MM.1S (cell line): Measurements from ENCODE around the gene ADARB2.

Experiments used
- DNase-seq: peaks from one replicate; pipeline ENCODE4 v3.0.0-alpha.2; 2015
- H2AFZ ChIP-seq: fragments of 300-600 bp; sonication (generic); 2 replicates; pipeline ENCODE4 v1.6.0; 2016; ENCODE audit warnings: antibody characterized with exemption, low read length
- H3F3A ChIP-seq: fragments of 300-600 bp; sonication (generic); 2 replicates; pipeline ENCODE4 v1.6.1; 2016; ENCODE audit warnings: mild to moderate bottlenecking, antibody characterized with exemption, low read length, moderate library complexity, mixed read lengths; ENCODE audit not compliant: insufficient read depth
- H3K27ac ChIP-seq: fragments of 300-600 bp; sonication (generic); 2 replicates; pipeline ENCODE4 v1.5.1; 2016; ENCODE audit warnings: mild to moderate bottlenecking, low read length
- H3K27me3 ChIP-seq: fragments of 300-600 bp; sonication (generic); replicated peaks from 2 replicates; pipeline ENCODE4 v1.6.0; 2016; ENCODE audit warnings: low read length; ENCODE audit not compliant: insufficient read depth
- H3K36me3 ChIP-seq: fragments of 300-600 bp; sonication (generic); replicated peaks from 2 replicates; pipeline ENCODE4 v1.6.1; 2016; ENCODE audit warnings: mild to moderate bottlenecking, low read length, mixed read lengths; ENCODE audit not compliant: insufficient read depth
- H3K4me1 ChIP-seq: fragments of 300-600 bp; sonication (generic); 2 replicates; pipeline ENCODE4 v1.6.1; 2016; ENCODE audit warnings: low read length, mixed read lengths
- H3K4me2 ChIP-seq: fragments of 300-600 bp; sonication (generic); 2 replicates; pipeline ENCODE4 v1.6.0; 2016; ENCODE audit warnings: low read depth, low read length
- H3K4me3 ChIP-seq: fragments of 300-600 bp; sonication (generic); 2 replicates; pipeline ENCODE4 v1.5.1; 2016; ENCODE audit warnings: low read length, mixed read lengths
- H3K79me2 ChIP-seq: fragments of 300-600 bp; sonication (generic); 2 replicates; pipeline ENCODE4 v1.6.1; 2016; ENCODE audit warnings: mixed run types, low read length, mixed read lengths
- H3K9ac ChIP-seq: fragments of 300-600 bp; sonication (generic); 2 replicates; pipeline ENCODE4 v1.6.1; 2016; ENCODE audit warnings: low read length, mixed read lengths
- H3K9me2 ChIP-seq: fragments of 300-600 bp; sonication (generic); replicated peaks from 2 replicates; pipeline ENCODE4 v1.6.1; 2016; ENCODE audit warnings: mild to moderate bottlenecking, low read length, mixed read lengths; ENCODE audit not compliant: insufficient read depth
- H3K9me3 ChIP-seq: fragments of 300-600 bp; sonication (generic); replicated peaks from 2 replicates; pipeline ENCODE4 v1.6.1; 2016; ENCODE audit warnings: mild to moderate bottlenecking, low read length, mixed read lengths; ENCODE audit not compliant: insufficient read depth
- H4K20me1 ChIP-seq: fragments of 300-600 bp; sonication (generic); 2 replicates; pipeline ENCODE4 v1.6.1; 2016; ENCODE audit warnings: mild to moderate bottlenecking, low read length, moderate library complexity, mixed read lengths; ENCODE audit not compliant: insufficient read depth
- CTCF ChIP-seq: fragments of 300-600 bp; sonication (generic); IDR thresholded peaks from 2 replicates; pipeline ENCODE4 v1.5.1; 2016; ENCODE audit warnings: antibody characterized with exemption, low read length, mixed read lengths
- EZH2 ChIP-seq: fragments of 300-600 bp; sonication (generic); optimal IDR thresholded peaks from 2 replicates; pipeline ENCODE3; 2017; ENCODE audit warnings: low read depth, mild to moderate bottlenecking, antibody characterized with exemption, low read length, mixed read lengths
- EZH2phosphoT487 ChIP-seq: fragments of 300-600 bp; sonication (generic); IDR thresholded peaks from 2 replicates; pipeline ENCODE4 v1.6.1; 2018; ENCODE audit warnings: antibody characterized with exemption, low read length

Gene ADARB2

GRCh38 chr10:1381339-1381738, 356.0 kb downstream of the ADARB2 start:
- Histone ChIP-seq H3K36me3 (no peaks in the 10 kb centered on the region), H3K9me2 (no peaks in the 10 kb centered on the region), H3K4me3 (no peak overlapping the region), H3K4me2 (no peak overlapping the region), H4K20me1 (no peaks in the 10 kb centered on the region), H3K4me1 (no peaks in the 10 kb centered on the region), H3K27me3 (no peaks in the 10 kb centered on the region; the same call in 1 of the 2 replicates), H3K9me3 (no peaks in the 10 kb centered on the region), H2AFZ (no peak overlapping the region), H3K9ac (no peak overlapping the region), H3K79me2 (no peaks in the 10 kb centered on the region), H3K27ac (no peak overlapping the region), H3F3A (no peaks in the 10 kb centered on the region)
- DNase-seq = no peak
- TF ChIP-seq EZH2phosphoT487 = no peak
- no peak for TF ChIP-seq CTCF

- TF ChIP-seq EZH2phosphoT487 = no peak
- no peak for TF ChIP-seq EZH2
- no peak for TF ChIP-seq CTCF
- Histone ChIP-seq H3K9me2 (no peaks in the 10 kb centered on the region), H3K27ac (no peak overlapping the region), H4K20me1 (no peaks in the 10 kb centered on the region), H3F3A (no peaks in the 10 kb centered on the region), H2AFZ (no peak overlapping the region), H3K9ac (no peak overlapping the region), H3K4me2 (no peak overlapping the region), H3K4me3 (no peak overlapping the region), H3K79me2 (no peaks in the 10 kb centered on the region), H3K36me3 (no peaks in the 10 kb centered on the region), H3K4me1 (no peaks in the 10 kb centered on the region), H3K9me3 (no peaks in the 10 kb centered on the region), H3K27me3 (no peaks in the 10 kb centered on the region; the same call in 1 of the 2 replicates)
- no peak for DNase-seq
Measured at GRCh38 chr10:1380088-1380671, 357.1 kb downstream of the ADARB2 start.

GRCh38 chr10:1379601-1380000, 357.7 kb downstream of the ADARB2 start:
- Histone ChIP-seq H3K79me2 (no peaks in the 10 kb centered on the region), H3K4me1 (no peaks in the 10 kb centered on the region), H3K27me3 (no peaks in the 10 kb centered on the region; the same call in 1 of the 2 replicates), H3K4me3 (no peak overlapping the region), H3K36me3 (no peaks in the 10 kb centered on the region), H3F3A (no peaks in the 10 kb centered on the region), H3K27ac (no peak overlapping the region), H2AFZ (no peak overlapping the region), H3K9me3 (no peaks in the 10 kb centered on the region), H4K20me1 (no peaks in the 10 kb centered on the region), H3K9ac (no peak overlapping the region), H3K9me2 (no peaks in the 10 kb centered on the region), H3K4me2 (no peak overlapping the region)
- TF ChIP-seq EZH2phosphoT487 (no peak), CTCF (no peak), EZH2 (no peak)
- no peak for DNase-seq
